WTC11 (cell line): ENCODE data around the gene NCOA6. TPM values are rescaled to one million over a fixed set of nuclear protein-coding genes. Genes with fewer than 3 reads are reported as not detected.

ENCODE experiments used
- ATAC-seq: fragments of 200-7000 bp; cut with Tn5 transposase; 2 replicates; pipeline ENCODE4 v1.10.0; 2021; ENCODE audit warnings: mild to moderate bottlenecking, moderate library complexity
- CTCF ChIA-PET: fragments of 300-600 bp; sonication (Branson Sonifier 250); formaldehyde crosslinking; loops from one replicate; lab custom pipeline; 2021; ENCODE audit warnings: antibody characterized with exemption; lab: Charles Lee
- POLR2A ChIA-PET: fragments of 350-600 bp; sonication (Branson Sonifier 250); formaldehyde crosslinking; loops from one replicate; lab custom pipeline; 2021; ENCODE audit warnings: antibody characterized with exemption; lab: Charles Lee
- DNase-seq: peaks from one replicate; pipeline ENCODE4 v3.0.0; 2021; ENCODE audit warnings: low spot score
- H3K27ac Mint-ChIP-seq: 2 replicates; pipeline ENCODE4 v1.8.0; 2021; ENCODE audit warnings: mixed read lengths
- H3K27me3 Mint-ChIP-seq: 2 replicates; pipeline ENCODE4 v1.8.0; 2021; ENCODE audit warnings: low read depth, mild to moderate bottlenecking, moderate library complexity, mixed read lengths
- H3K36me3 Mint-ChIP-seq: 2 replicates; pipeline ENCODE4 v1.8.0; 2021; ENCODE audit warnings: mixed read lengths
- H3K4me1 Mint-ChIP-seq: 2 replicates; pipeline ENCODE4 v1.8.0; 2022; ENCODE audit warnings: mixed read lengths
- H3K4me3 Mint-ChIP-seq: 2 replicates; pipeline ENCODE4 v1.8.0; 2021; ENCODE audit warnings: mild to moderate bottlenecking, moderate library complexity, mixed read lengths
- H3K9me3 Mint-ChIP-seq: 2 replicates; pipeline ENCODE4 v1.8.0; 2021; ENCODE audit warnings: mixed read lengths
- CBFB ChIP-seq: sonication (generic); formaldehyde crosslinking; IDR thresholded peaks from 2 replicates; pipeline ENCODE4 v1.8.1; 2022; ENCODE audit warnings: mild to moderate bottlenecking, low read depth, missing genetic modification reagents
- ESRRA ChIP-seq: sonication (generic); formaldehyde crosslinking; IDR thresholded peaks from 2 replicates; pipeline ENCODE4 v1.8.1; 2022; ENCODE audit warnings: mild to moderate bottlenecking, missing genetic modification reagents, borderline replicate concordance
- ETV6 ChIP-seq: sonication (generic); formaldehyde crosslinking; IDR thresholded peaks from 2 replicates; pipeline ENCODE4 v1.8.1; 2022; ENCODE audit warnings: mild to moderate bottlenecking, missing genetic modification reagents
- FOXP1 ChIP-seq: sonication (generic); formaldehyde crosslinking; IDR thresholded peaks from 2 replicates; pipeline ENCODE4 v1.8.0; 2022; ENCODE audit warnings: missing genetic modification reagents, mild to moderate bottlenecking, moderate library complexity, borderline replicate concordance
- MYBL2 ChIP-seq: sonication (generic); formaldehyde crosslinking; IDR thresholded peaks from 2 replicates; pipeline ENCODE4 v1.8.1; 2023; ENCODE audit warnings: mild to moderate bottlenecking, moderate library complexity, missing genetic modification reagents
- NFE2L1 ChIP-seq: sonication (generic); formaldehyde crosslinking; IDR thresholded peaks from 2 replicates; pipeline ENCODE4 v1.8.1; 2023; ENCODE audit warnings: missing genetic modification reagents
- NFYB ChIP-seq: sonication (generic); formaldehyde crosslinking; conservative IDR thresholded peaks from 2 replicates; pipeline ENCODE4 v1.8.0; 2022; ENCODE audit warnings: low read depth, missing genetic modification reagents
- OVOL2 ChIP-seq: fragments of 250-450 bp; sonication (Bioruptor Pico); IDR thresholded peaks from 2 replicates; pipeline ENCODE4 v1.9.0; 2021; ENCODE audit warnings: mild to moderate bottlenecking, borderline replicate concordance
- PRRX2 ChIP-seq: fragments of 250-450 bp; sonication (Bioruptor Pico); IDR thresholded peaks from 2 replicates; pipeline ENCODE4 v1.8.0; 2021; ENCODE audit warnings: mild to moderate bottlenecking
- RORB ChIP-seq: fragments of 250-450 bp; sonication (Bioruptor Pico); IDR thresholded peaks from 2 replicates; pipeline ENCODE4 v1.9.0; 2021; ENCODE audit warnings: mild to moderate bottlenecking
- SOX15 ChIP-seq: fragments of 250-450 bp; sonication (Bioruptor Pico); IDR thresholded peaks from 2 replicates; pipeline ENCODE4 v1.9.0; 2021; ENCODE audit warnings: mild to moderate bottlenecking
- TEAD4 ChIP-seq: sonication (generic); formaldehyde crosslinking; IDR thresholded peaks from 2 replicates; pipeline ENCODE4 v1.8.0; 2022; ENCODE audit warnings: mild to moderate bottlenecking, missing genetic modification reagents
- ZBTB21 ChIP-seq: sonication (generic); formaldehyde crosslinking; IDR thresholded peaks from 2 replicates; pipeline ENCODE4 v1.8.1; 2023; ENCODE audit warnings: mild to moderate bottlenecking, missing genetic modification reagents, borderline replicate concordance
- ZNF138 ChIP-seq: sonication (generic); formaldehyde crosslinking; conservative IDR thresholded peaks from 2 replicates; pipeline ENCODE4 v1.8.1; 2022; ENCODE audit warnings: mild to moderate bottlenecking, moderate library complexity, missing genetic modification reagents
- ZNF232 ChIP-seq: sonication (generic); formaldehyde crosslinking; IDR thresholded peaks from 2 replicates; pipeline ENCODE4 v1.8.0; 2022; ENCODE audit warnings: mild to moderate bottlenecking, missing genetic modification reagents
- ZNF317 ChIP-seq: sonication (generic); formaldehyde crosslinking; IDR thresholded peaks from 2 replicates; pipeline ENCODE4 v1.8.1; 2023; ENCODE audit warnings: low read depth, mild to moderate bottlenecking, moderate library complexity, missing genetic modification reagents, borderline replicate concordance
- ZNF416 ChIP-seq: fragments of 250-450 bp; sonication (Bioruptor Pico); IDR thresholded peaks from 2 replicates; pipeline ENCODE4 v1.9.0; 2021; ENCODE audit warnings: mild to moderate bottlenecking, inconsistent platforms
- total RNA-seq: library from RNA; stranded (reverse); gene quantifications from 3 replicates; pipeline ENCODE4 v1.2.3, GENCODE V29; 2021
- TF ChIP-seq, protein P1 (sequence below): fragments of 250-450 bp; sonication (Bioruptor Pico); IDR thresholded peaks from 2 replicates; pipeline ENCODE4 v2.1.2; 2022; ENCODE audit warnings: mild to moderate bottlenecking, moderate library complexity
- TF ChIP-seq, protein P2 (sequence below): fragments of 250-450 bp; sonication (Bioruptor Pico); IDR thresholded peaks from 2 replicates; pipeline ENCODE4 v1.8.0; 2021; ENCODE audit warnings: mild to moderate bottlenecking
- TF ChIP-seq, protein P3 (sequence below): sonication (generic); formaldehyde crosslinking; IDR thresholded peaks from 2 replicates; pipeline ENCODE4 v1.8.1; 2022; ENCODE audit warnings: mild to moderate bottlenecking, missing genetic modification reagents, moderate library complexity, borderline replicate concordance
- TF ChIP-seq, protein P4 (sequence below): sonication (generic); formaldehyde crosslinking; IDR thresholded peaks from 2 replicates; pipeline ENCODE4 v1.8.0; 2022; ENCODE audit warnings: mild to moderate bottlenecking, missing genetic modification reagents
- TF ChIP-seq, protein P5 (sequence below): sonication (generic); formaldehyde crosslinking; IDR thresholded peaks from 2 replicates; pipeline ENCODE4 v1.8.1; 2023; ENCODE audit warnings: mild to moderate bottlenecking, missing genetic modification reagents
- TF ChIP-seq, protein P6 (sequence below): sonication (generic); formaldehyde crosslinking; IDR thresholded peaks from 2 replicates; pipeline ENCODE4 v1.8.0; 2023; ENCODE audit warnings: mild to moderate bottlenecking, missing genetic modification reagents

NCOA6 gene
- total RNA-seq, 1 experiment from 2014 or later, result 10.1 TPM

DNA sequence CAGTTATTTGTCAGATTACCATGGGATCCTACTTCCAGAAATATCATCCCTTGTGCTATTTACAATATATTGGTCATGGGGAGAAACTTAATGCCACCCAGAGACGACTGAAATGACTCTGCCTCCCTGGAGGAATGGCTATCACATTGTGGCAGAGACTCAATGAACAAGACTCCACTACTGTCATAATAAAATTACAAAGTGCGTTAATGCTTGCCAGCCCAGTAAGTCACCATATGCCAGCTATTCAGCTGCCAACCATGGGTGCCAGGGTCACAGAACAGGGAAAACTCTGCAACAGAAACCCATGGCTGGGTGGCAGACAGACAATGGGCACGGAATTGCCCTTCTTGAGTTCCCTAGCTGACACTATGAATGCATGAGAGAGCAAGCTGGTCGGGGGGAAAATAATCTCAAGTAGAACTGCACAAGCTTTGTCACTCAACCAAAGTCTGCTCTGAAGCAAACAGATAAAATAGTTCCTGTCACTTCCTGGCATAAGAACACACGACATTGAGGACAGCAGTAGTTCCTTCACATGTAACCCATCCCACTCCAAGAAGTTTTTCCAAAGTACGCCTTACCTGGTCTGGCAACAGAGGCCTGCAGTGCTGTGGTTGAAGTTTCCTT lies 89.2 kb downstream of the NCOA6 start:
- DNase-seq, result no peak
- H3K9me3 Mint-ChIP-seq, result no peaks in the 10 kb centered on the region
- no peaks in the 10 kb centered on the region for H3K4me1 Mint-ChIP-seq
- H3K27ac Mint-ChIP-seq, result no peak overlapping the region
- no peak overlapping the region for H3K4me3 Mint-ChIP-seq
- TF ChIP-seq TEAD4 (CRISPR knock-in tag) (no peak), CBFB (CRISPR knock-in tag) (no peak), FOXP1 (CRISPR knock-in tag) (no peak), RORB (CRISPR knock-in tag) (no peak), NFYB (no peak), PRRX2 (no peak), ZBTB21 (CRISPR knock-in tag) (no peak), MYBL2 (no peak), ETV6 (CRISPR knock-in tag) (no peak)
- TF ChIP-seq, protein P1, sequence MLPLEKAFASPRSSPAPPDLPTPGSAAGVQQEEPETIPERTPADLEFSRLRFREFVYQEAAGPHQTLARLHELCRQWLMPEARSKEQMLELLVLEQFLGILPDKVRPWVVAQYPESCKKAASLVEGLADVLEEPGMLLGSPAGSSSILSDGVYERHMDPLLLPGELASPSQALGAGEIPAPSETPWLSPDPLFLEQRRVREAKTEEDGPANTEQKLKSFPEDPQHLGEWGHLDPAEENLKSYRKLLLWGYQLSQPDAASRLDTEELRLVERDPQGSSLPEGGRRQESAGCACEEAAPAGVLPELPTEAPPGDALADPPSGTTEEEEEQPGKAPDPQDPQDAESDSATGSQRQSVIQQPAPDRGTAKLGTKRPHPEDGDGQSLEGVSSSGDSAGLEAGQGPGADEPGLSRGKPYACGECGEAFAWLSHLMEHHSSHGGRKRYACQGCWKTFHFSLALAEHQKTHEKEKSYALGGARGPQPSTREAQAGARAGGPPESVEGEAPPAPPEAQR, result no peak
- TF ChIP-seq, protein P2, sequence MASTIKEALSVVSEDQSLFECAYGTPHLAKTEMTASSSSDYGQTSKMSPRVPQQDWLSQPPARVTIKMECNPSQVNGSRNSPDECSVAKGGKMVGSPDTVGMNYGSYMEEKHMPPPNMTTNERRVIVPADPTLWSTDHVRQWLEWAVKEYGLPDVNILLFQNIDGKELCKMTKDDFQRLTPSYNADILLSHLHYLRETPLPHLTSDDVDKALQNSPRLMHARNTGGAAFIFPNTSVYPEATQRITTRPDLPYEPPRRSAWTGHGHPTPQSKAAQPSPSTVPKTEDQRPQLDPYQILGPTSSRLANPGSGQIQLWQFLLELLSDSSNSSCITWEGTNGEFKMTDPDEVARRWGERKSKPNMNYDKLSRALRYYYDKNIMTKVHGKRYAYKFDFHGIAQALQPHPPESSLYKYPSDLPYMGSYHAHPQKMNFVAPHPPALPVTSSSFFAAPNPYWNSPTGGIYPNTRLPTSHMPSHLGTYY (CRISPR knock-in tag), result no peak
- TF ChIP-seq, protein P3, sequence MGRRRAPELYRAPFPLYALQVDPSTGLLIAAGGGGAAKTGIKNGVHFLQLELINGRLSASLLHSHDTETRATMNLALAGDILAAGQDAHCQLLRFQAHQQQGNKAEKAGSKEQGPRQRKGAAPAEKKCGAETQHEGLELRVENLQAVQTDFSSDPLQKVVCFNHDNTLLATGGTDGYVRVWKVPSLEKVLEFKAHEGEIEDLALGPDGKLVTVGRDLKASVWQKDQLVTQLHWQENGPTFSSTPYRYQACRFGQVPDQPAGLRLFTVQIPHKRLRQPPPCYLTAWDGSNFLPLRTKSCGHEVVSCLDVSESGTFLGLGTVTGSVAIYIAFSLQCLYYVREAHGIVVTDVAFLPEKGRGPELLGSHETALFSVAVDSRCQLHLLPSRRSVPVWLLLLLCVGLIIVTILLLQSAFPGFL, result no peak
- ChIA-PET CTCF (no interaction called here), POLR2A (no interaction called here)
- H3K36me3 Mint-ChIP-seq, result no peaks in the 10 kb centered on the region
- ATAC-seq, result no peak
- no peaks in the 10 kb centered on the region for H3K27me3 Mint-ChIP-seq

DNA sequence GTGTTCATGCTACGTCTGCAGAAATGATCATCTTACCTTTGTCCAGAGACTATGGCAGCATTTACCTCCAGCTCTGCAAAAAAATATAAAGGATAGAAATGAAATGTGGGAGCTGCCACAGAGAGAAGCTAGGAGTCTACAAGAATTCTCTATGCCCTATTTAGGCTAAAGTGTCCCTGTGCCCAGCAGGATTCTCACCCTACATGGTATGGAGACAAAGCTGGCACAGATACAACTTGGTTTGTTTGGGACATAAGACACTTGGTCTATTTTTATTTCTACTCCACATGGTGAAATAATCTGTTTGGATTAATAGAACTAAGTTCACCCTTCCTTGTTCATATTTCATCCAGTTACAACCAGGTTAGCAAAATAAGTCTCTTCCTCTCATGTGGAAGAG lies 92.9 kb downstream of the NCOA6 start:
- H3K4me3 Mint-ChIP-seq, result no peak overlapping the region
- no peaks in the 10 kb centered on the region for H3K27me3 Mint-ChIP-seq
- ChIA-PET POLR2A (interaction anchor here (0.8 kb wide), 1 partner anchor 8 kb away, joined by 3 read pairs; no protein-coding TSS in a partner anchor), CTCF (interaction anchor here (1.1 kb wide), 1 partner anchor 37 kb away, joined by 3 read pairs; no protein-coding TSS in a partner anchor)
- DNase-seq (no peak), ATAC-seq (no peak)
- H3K27ac Mint-ChIP-seq, result no peak overlapping the region
- no peak for TF ChIP-seq OVOL2 (CRISPR knock-in tag)
- no peaks in the 10 kb centered on the region for H3K9me3 Mint-ChIP-seq
- no peaks in the 10 kb centered on the region for H3K36me3 Mint-ChIP-seq
- H3K4me1 Mint-ChIP-seq, result no peaks in the 10 kb centered on the region

GRCh38 chr20:34729416-34729815 lies 96.0 kb downstream of the NCOA6 start:
- DNase-seq (no peak), ATAC-seq (no peak)
- no peaks in the 10 kb centered on the region for H3K9me3 Mint-ChIP-seq
- no peak overlapping the region for H3K4me3 Mint-ChIP-seq
- H3K36me3 Mint-ChIP-seq, result no peaks in the 10 kb centered on the region
- CTCF ChIA-PET, result interaction anchor here (0.6 to 2.4 kb wide), 4 partner anchors 25 to 167 kb away, joined by 3 to 9 read pairs (median 3); partner anchors contain the start of gene PIGU
- POLR2A ChIA-PET, result interaction anchor here (0.7 kb wide), 1 partner anchor 201 kb away, joined by 3 read pairs; no protein-coding TSS in a partner anchor
- no peaks in the 10 kb centered on the region for H3K27me3 Mint-ChIP-seq
- no peak overlapping the region for H3K27ac Mint-ChIP-seq
- no peaks in the 10 kb centered on the region for H3K4me1 Mint-ChIP-seq
- TF ChIP-seq ZNF416 (CRISPR knock-in tag) (no peak), ZNF317 (CRISPR knock-in tag) (no peak), ZNF232 (CRISPR knock-in tag) (no peak), SOX15 (no peak), ZNF138 (CRISPR knock-in tag) (no peak), RORB (CRISPR knock-in tag) (no peak), ESRRA (CRISPR knock-in tag) (no peak), NFE2L1 (CRISPR knock-in tag) (no peak)
- TF ChIP-seq, protein P4, sequence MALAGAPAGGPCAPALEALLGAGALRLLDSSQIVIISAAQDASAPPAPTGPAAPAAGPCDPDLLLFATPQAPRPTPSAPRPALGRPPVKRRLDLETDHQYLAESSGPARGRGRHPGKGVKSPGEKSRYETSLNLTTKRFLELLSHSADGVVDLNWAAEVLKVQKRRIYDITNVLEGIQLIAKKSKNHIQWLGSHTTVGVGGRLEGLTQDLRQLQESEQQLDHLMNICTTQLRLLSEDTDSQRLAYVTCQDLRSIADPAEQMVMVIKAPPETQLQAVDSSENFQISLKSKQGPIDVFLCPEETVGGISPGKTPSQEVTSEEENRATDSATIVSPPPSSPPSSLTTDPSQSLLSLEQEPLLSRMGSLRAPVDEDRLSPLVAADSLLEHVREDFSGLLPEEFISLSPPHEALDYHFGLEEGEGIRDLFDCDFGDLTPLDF (CRISPR knock-in tag), result no peak
- TF ChIP-seq, protein P5, sequence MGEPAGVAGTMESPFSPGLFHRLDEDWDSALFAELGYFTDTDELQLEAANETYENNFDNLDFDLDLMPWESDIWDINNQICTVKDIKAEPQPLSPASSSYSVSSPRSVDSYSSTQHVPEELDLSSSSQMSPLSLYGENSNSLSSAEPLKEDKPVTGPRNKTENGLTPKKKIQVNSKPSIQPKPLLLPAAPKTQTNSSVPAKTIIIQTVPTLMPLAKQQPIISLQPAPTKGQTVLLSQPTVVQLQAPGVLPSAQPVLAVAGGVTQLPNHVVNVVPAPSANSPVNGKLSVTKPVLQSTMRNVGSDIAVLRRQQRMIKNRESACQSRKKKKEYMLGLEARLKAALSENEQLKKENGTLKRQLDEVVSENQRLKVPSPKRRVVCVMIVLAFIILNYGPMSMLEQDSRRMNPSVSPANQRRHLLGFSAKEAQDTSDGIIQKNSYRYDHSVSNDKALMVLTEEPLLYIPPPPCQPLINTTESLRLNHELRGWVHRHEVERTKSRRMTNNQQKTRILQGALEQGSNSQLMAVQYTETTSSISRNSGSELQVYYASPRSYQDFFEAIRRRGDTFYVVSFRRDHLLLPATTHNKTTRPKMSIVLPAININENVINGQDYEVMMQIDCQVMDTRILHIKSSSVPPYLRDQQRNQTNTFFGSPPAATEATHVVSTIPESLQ, result no peak
- TF ChIP-seq, protein P6, sequence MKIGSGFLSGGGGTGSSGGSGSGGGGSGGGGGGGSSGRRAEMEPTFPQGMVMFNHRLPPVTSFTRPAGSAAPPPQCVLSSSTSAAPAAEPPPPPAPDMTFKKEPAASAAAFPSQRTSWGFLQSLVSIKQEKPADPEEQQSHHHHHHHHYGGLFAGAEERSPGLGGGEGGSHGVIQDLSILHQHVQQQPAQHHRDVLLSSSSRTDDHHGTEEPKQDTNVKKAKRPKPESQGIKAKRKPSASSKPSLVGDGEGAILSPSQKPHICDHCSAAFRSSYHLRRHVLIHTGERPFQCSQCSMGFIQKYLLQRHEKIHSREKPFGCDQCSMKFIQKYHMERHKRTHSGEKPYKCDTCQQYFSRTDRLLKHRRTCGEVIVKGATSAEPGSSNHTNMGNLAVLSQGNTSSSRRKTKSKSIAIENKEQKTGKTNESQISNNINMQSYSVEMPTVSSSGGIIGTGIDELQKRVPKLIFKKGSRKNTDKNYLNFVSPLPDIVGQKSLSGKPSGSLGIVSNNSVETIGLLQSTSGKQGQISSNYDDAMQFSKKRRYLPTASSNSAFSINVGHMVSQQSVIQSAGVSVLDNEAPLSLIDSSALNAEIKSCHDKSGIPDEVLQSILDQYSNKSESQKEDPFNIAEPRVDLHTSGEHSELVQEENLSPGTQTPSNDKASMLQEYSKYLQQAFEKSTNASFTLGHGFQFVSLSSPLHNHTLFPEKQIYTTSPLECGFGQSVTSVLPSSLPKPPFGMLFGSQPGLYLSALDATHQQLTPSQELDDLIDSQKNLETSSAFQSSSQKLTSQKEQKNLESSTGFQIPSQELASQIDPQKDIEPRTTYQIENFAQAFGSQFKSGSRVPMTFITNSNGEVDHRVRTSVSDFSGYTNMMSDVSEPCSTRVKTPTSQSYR, result no peak
